DMS153 (cell line): Measurements from ENCODE around the gene INPP5B.

Source experiments
- DNase-seq: peaks from one replicate; lab custom pipeline; 2025; lab: John Stamatoyannopoulos, UW

Gene INPP5B

GRCh38 chr1:37867784-37868183, 79.1 kb downstream of the INPP5B start:
- no peak for DNase-seq

- DNase-seq: no peak
Observed at GRCh38 chr1:37866491-37866890, 80.4 kb downstream of the INPP5B start.

- no peak for DNase-seq
Observed at GRCh38 chr1:37865348-37866120, 81.3 kb downstream of the INPP5B start.

- no peak for DNase-seq
Observed at GRCh38 chr1:37862330-37862729, 84.5 kb downstream of the INPP5B start.

- DNase-seq: no peak
Observed at GRCh38 chr1:37861151-37861550, 85.7 kb downstream of the INPP5B start.

- no peak for DNase-seq
Observed at GRCh38 chr1:37860346-37860666, 86.5 kb downstream of the INPP5B start.

GRCh38 chr1:37859507-37860345, 87.1 kb downstream of the INPP5B start, which contains the start of gene MTF1:
TSS of gene MTF1 (minus strand) at chr1:37859592. CDS start at chr1:37857658, 1,934 bp downstream.
- DNase-seq: peak; percentile 97

GRCh38 chr1:37858931-37859506, 87.8 kb downstream of the INPP5B start:
- DNase-seq: no peak

- DNase-seq: no peak
Observed at GRCh38 chr1:37854406-37854805, 92.4 kb downstream of the INPP5B start.

- no peak for DNase-seq
Observed at GRCh38 chr1:37853157-37853556, 93.7 kb downstream of the INPP5B start.

- DNase-seq: no peak
Observed at GRCh38 chr1:37851782-37852210, 95.1 kb downstream of the INPP5B start.

GRCh38 chr1:37851262-37851661, 95.6 kb downstream of the INPP5B start:
- DNase-seq: no peak

GRCh38 chr1:37850352-37850955, 96.4 kb downstream of the INPP5B start:
- DNase-seq: no peak

- no peak for DNase-seq
Observed at GRCh38 chr1:37849480-37849879, 97.4 kb downstream of the INPP5B start.

- no peak for DNase-seq
Observed at GRCh38 chr1:37846647-37847339, 100.1 kb downstream of the INPP5B start.

- no peak for DNase-seq
Observed at GRCh38 chr1:37845786-37846185, 101.1 kb downstream of the INPP5B start.

GRCh38 chr1:37845049-37845646, 101.7 kb downstream of the INPP5B start:
- no peak for DNase-seq

- no peak for DNase-seq
Observed at GRCh38 chr1:37844536-37844935, 102.3 kb downstream of the INPP5B start.

GRCh38 chr1:37841652-37842051, 105.2 kb downstream of the INPP5B start:
- DNase-seq: no peak

- no peak for DNase-seq
Observed at GRCh38 chr1:37840711-37841110, 106.1 kb downstream of the INPP5B start.

GRCh38 chr1:37839676-37840075, 107.2 kb downstream of the INPP5B start:
- no peak for DNase-seq
